ENCODE data around the gene TMEM44. TPM values are rescaled to one million over a fixed set of nuclear protein-coding genes. Genes with fewer than 3 reads are reported as not detected.
A peak's percentile ranks its signal among the peaks of the same experiment; 100 is the strongest.

The TMEM44 gene
- total RNA-seq, 1 donor from 2014 or later = 35.3 TPM

DNA sequence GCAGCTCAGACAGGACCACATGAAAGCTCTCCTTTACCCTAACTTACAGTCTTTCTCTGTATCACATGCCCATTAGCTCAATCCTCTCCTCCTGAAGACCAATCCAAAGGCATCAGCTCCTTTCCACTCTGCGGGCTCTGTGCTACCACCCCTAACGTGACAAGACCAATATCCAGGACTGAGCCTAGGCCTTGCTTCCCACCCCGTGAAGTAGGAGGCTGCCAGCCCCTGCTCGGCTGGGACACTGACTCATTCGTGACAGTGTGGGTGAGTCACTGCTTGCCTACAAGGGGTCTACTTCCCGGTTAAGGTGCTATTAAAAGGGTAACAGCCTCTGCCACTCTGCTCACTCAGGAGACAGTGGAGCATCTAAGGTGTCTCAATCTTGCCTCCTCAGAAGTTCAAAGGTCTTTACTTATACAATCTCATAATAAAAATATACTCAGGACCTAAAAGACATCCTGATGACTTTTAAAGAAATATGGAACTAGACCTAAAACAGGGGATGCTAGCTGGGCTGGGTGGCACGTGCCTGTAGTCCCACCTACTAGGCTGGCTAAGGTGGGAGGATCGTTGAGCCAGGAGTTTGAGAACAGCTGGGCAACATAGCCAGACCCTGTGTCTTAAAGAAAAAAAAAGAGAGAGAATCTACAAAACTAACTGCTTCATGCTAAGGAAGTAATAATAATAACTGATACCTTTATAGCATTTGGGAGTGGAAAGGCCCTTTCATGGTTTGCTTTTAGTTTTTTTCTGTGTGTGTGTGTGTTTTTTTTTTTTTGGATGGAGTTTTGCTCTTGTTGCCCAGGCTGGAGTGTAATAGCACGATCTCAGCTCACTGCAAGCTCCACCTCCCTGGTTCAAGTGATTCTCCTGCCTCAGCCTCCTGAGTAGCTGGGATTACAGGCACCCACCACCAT, 55.0 kb downstream of the TMEM44 start:
- peak overlapping the region; percentile 14 for H3K4me3 Mint-ChIP-seq (ENCODE audit: unreplicated experiment)
- no peaks in the 10 kb centered on the region for H3K36me3 Mint-ChIP-seq (ENCODE audit: unreplicated experiment)
- H3K9me3 Mint-ChIP-seq (ENCODE audit: unreplicated experiment) = no peaks in the 10 kb centered on the region
- no peak overlapping the region for H3K27ac Mint-ChIP-seq (ENCODE audit: unreplicated experiment)
- H3K27me3 Mint-ChIP-seq (ENCODE audit: unreplicated experiment) = peaks cover 2% of the 10 kb centered on the region
- TF ChIP-seq, protein P1, sequence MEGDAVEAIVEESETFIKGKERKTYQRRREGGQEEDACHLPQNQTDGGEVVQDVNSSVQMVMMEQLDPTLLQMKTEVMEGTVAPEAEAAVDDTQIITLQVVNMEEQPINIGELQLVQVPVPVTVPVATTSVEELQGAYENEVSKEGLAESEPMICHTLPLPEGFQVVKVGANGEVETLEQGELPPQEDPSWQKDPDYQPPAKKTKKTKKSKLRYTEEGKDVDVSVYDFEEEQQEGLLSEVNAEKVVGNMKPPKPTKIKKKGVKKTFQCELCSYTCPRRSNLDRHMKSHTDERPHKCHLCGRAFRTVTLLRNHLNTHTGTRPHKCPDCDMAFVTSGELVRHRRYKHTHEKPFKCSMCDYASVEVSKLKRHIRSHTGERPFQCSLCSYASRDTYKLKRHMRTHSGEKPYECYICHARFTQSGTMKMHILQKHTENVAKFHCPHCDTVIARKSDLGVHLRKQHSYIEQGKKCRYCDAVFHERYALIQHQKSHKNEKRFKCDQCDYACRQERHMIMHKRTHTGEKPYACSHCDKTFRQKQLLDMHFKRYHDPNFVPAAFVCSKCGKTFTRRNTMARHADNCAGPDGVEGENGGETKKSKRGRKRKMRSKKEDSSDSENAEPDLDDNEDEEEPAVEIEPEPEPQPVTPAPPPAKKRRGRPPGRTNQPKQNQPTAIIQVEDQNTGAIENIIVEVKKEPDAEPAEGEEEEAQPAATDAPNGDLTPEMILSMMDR (IDR thresholded peaks at IDR 0.05; ENCODE audit: partially characterized antibody, unreplicated experiment) = no peak
- no peak for DNase-seq
- H3K4me1 Mint-ChIP-seq (ENCODE audit: low read depth, unreplicated experiment) = peaks cover 3% of the 10 kb centered on the region

DNA sequence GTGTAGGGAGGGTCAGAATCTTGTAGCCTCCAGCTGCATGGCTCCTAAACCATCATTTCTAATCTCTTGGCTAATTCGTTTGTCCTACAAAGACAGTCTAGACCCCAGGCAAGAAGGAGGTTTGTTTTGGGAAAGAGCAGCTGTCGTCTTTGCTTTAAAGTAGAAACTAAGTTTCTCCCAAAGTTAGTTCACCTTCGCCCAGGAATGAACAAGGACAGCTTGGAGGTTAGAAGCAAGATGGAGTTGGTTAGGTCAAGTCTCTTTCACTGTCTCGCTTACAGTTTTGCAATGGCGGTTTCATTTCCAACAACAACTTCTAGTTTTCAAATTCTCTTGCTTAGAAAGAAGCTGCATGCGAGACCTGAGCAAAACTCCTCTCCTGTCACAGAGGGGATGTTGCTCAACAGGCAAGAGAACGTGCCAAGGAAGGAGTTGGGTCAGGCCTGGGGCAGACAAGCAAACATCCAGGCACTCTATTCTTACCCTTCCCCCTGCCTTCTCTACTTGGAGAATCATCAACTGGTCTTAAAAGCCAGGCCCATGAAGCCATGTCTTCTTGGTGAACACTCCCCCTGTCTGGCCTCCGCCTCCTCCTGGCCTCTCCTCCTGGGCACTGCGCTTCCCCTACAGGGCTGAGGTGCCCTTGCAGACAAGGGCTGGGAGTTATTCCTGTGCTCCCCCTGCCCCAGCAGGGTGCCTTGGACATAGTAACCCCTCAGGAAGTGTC, 57.6 kb downstream of the TMEM44 start:
- Mint-ChIP-seq H3K27ac (ENCODE audit: unreplicated experiment) (no peak overlapping the region), H3K27me3 (ENCODE audit: unreplicated experiment) (peaks cover 2% of the 10 kb centered on the region), H3K9me3 (ENCODE audit: unreplicated experiment) (no peaks in the 10 kb centered on the region), H3K36me3 (ENCODE audit: unreplicated experiment) (no peaks in the 10 kb centered on the region), H3K4me3 (ENCODE audit: unreplicated experiment) (no peak overlapping the region), H3K4me1 (ENCODE audit: low read depth, unreplicated experiment) (peaks cover 5% of the 10 kb centered on the region)
- TF ChIP-seq, protein P1 (IDR thresholded peaks at IDR 0.05; ENCODE audit: partially characterized antibody, unreplicated experiment) = no peak
- DNase-seq = no peak

DNA sequence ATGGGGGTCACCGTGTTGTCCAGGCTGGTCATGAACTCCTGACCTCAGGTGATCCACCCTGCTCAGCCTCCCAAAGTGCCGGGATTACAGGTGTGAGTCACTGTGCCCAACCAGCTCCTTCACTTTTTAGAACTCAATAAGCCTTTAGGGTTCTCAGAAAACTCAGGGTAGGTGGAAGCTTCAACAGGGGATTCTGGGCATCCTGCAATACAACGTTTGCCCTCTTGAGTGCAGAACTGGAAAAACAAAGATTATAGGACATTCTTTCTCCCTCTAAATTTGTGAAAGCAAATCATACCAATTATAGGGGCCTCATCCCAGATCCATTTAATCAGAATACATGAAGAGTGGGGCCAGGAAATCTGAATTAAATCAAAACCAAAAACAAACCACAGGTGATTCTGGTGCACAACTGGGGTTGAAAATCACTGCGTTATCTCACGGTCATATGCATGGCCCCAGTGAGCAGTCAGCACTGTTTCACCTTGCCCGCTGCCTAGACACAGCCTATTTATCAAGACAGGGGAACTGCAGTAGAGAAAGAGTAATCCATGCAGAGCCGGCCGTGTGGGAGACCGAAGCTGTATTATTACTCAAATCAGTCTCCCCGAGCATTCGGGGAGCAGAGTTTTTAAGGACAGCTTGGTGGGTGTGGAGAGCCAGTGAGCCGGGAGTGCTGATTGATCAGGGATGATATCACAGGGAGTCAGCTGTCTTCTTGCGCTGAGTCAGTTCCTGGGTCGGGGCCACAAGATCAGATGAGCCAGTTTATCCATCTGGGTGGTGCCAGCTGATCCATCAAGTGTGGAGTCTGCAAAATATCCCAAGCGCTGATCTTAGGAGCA, 58.4 kb downstream of the TMEM44 start:
- Mint-ChIP-seq H3K27me3 (ENCODE audit: unreplicated experiment) (peaks cover 2% of the 10 kb centered on the region), H3K4me1 (ENCODE audit: low read depth, unreplicated experiment) (peaks cover 5% of the 10 kb centered on the region), H3K36me3 (ENCODE audit: unreplicated experiment) (no peaks in the 10 kb centered on the region), H3K4me3 (ENCODE audit: unreplicated experiment) (no peak overlapping the region), H3K27ac (ENCODE audit: unreplicated experiment) (no peak overlapping the region), H3K9me3 (ENCODE audit: unreplicated experiment) (no peaks in the 10 kb centered on the region)
- DNase-seq = no peak
- TF ChIP-seq, protein P1 (IDR thresholded peaks at IDR 0.05; ENCODE audit: partially characterized antibody, unreplicated experiment) = peak; percentile 14

DNA sequence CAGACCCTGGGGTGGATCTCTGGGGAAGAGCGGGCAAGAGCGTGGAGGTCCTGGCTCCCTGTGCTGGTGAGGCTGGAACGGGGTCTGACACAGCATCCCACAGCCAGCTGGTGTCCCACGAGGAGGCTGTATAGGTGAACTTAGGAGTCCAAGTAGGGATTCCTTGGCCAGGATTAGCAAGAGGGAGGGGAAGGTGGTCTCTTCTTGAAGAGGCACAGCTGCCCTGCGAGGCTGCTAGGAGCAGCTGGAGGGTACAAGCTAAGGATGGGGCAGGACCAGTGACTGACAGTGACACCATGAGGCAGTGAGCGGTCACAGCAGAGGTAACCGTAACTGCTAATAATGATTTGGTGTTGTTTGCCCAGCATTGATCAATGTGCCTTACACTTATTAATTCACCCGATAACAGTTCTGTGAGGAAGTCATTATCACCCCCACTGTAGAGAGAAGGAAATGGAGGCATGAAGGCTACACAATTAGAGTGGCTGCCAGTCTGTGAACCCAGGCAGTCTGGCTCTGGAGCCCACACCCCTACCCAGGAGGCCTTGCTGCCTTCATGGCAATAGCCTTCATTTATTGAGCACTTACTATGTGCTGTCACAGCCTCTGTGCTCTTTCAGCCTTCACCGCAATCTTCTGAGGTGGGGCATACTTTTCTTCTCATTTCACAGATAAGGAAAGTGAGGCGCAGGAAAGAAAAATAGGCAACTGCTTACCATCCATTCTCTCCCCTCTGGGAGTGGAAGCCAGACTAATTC, 59.4 kb downstream of the TMEM44 start:
- DNase-seq = peak; percentile 53
- H3K27ac Mint-ChIP-seq (ENCODE audit: unreplicated experiment) = no peak overlapping the region
- TF ChIP-seq, protein P1 (IDR thresholded peaks at IDR 0.05; ENCODE audit: partially characterized antibody, unreplicated experiment) = no peak
- peaks cover 2% of the 10 kb centered on the region for H3K27me3 Mint-ChIP-seq (ENCODE audit: unreplicated experiment)
- H3K9me3 Mint-ChIP-seq (ENCODE audit: unreplicated experiment) = no peaks in the 10 kb centered on the region
- H3K4me3 Mint-ChIP-seq (ENCODE audit: unreplicated experiment) = no peak overlapping the region
- no peaks in the 10 kb centered on the region for H3K36me3 Mint-ChIP-seq (ENCODE audit: unreplicated experiment)
- H3K4me1 Mint-ChIP-seq (ENCODE audit: low read depth, unreplicated experiment) = peaks cover 5% of the 10 kb centered on the region
